Measurements from ENCODE around the gene CCNI2. TPM values are rescaled to one million over a fixed set of nuclear protein-coding genes. Genes with fewer than 3 reads are reported as not detected.
A peak's percentile ranks its signal among the peaks of the same experiment; 100 is the strongest.

The CCNI2 gene, protein sequence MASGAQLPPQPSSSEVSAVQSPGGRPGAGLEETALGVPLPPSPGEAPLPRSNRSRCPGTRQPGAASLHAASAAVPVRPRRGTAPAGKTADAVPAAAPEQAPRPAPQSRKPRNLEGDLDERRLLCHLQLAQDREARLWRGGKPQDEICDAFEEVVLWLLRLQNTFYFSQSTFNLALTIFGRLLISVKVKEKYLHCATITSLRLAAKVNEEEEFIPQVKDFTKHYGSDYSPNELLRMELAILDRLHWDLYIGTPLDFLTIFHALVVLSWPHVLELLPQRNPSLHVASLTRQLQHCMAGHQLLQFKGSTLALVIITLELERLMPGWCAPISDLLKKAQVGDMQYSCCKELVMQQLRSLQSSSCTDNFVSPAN
- total RNA-seq = 1.5 TPM

DNA sequence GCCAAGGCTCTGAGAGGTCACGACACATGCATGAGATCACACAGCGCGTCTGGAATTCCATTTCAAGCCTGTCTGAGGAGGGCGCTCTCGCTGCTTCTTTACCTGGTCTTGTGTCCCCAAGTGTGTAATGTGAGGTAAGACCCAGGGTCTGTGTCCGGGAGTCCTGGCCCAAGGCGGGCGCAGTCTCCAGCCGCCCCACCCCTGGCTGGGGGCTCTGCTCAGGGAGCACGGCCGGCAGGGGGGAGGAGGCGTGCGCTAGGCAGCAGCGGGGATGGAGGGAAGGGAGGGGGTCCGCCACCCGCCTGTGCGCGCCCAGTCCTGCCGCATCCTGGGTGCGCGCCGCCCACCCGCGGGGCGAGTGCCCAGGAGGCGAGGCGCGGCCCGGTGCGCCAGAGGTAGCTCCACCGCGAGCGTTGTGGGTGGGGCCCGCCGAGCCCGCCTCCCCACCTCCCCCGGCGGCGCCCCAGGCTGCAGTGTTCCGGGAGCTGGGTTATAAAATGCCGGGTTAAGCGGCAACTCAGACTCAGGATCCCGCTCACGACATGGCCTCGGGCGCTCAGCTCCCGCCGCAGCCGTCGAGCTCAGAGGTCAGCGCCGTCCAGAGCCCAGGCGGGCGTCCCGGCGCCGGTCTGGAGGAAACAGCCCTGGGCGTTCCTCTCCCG is at the start of gene CCNI2:
CCNI2 (plus strand) TSS at position 473 of the 662 bp plus-strand sequence; CDS start at position 543, 70 bp downstream.
- Histone ChIP-seq H3K9me3 (ENCODE audit: low read depth, low read length) (no peaks in the 10 kb centered on the region), H3K4me1 (ENCODE audit: insufficient read depth, low read length) (peaks cover 12% of the 10 kb centered on the region), H3K27me3 (ENCODE audit: insufficient read depth, low read length) (peaks cover 51% of the 10 kb centered on the region), H3K4me3 (ENCODE audit: low read length) (peak within 1 kb of the TSS; percentile 36)

DNA sequence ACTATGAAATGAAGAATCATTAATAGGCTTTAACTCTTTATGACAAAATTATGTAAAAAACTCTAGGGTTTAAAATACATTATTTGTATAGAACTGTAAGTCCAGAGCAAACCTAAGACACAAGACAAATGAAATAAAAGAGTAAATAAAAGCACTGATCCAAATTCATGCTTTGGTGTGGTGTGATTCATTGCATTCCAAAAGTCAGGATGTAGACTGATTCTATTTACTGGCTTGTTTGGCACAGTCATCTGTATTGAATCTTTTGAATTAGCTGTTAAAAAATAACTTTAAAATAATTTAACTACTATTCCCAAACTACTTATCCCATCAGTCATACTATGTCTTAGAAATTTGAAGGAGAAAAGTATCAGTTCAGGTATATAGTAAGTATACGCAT is 42.4 kb upstream of the CCNI2 start:
- H3K9me3 ChIP-seq (ENCODE audit: low read depth, low read length) = no peaks in the 10 kb centered on the region
- H3K27me3 ChIP-seq (ENCODE audit: insufficient read depth, low read length) = no peaks in the 10 kb centered on the region
- no peaks in the 10 kb centered on the region for H3K4me1 ChIP-seq (ENCODE audit: insufficient read depth, low read length)
- H3K4me3 ChIP-seq (ENCODE audit: low read length) = no peak overlapping the region

DNA sequence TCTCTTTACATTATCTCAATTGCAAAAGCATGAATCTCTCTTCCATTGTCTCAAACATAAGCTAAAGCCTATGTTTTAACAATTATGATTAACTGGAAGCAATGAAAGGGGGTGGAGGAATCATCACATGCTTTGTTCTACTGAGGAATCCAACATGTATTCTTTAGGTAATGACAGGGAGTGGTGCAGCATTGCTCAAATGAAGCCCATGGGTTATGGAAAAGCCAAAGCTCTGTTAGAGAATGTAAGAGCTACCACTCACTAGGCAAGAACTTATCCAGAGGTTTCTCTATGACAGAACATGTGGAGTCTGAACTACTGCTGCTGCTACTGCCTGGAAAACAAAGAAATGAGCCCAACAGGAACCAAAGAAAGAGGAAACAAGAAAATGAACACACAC is 38.6 kb upstream of the CCNI2 start:
- H3K4me1 ChIP-seq (ENCODE audit: insufficient read depth, low read length) = no peaks in the 10 kb centered on the region
- no peaks in the 10 kb centered on the region for H3K27me3 ChIP-seq (ENCODE audit: insufficient read depth, low read length)
- no peaks in the 10 kb centered on the region for H3K9me3 ChIP-seq (ENCODE audit: low read depth, low read length)
- no peak overlapping the region for H3K4me3 ChIP-seq (ENCODE audit: low read length)

DNA sequence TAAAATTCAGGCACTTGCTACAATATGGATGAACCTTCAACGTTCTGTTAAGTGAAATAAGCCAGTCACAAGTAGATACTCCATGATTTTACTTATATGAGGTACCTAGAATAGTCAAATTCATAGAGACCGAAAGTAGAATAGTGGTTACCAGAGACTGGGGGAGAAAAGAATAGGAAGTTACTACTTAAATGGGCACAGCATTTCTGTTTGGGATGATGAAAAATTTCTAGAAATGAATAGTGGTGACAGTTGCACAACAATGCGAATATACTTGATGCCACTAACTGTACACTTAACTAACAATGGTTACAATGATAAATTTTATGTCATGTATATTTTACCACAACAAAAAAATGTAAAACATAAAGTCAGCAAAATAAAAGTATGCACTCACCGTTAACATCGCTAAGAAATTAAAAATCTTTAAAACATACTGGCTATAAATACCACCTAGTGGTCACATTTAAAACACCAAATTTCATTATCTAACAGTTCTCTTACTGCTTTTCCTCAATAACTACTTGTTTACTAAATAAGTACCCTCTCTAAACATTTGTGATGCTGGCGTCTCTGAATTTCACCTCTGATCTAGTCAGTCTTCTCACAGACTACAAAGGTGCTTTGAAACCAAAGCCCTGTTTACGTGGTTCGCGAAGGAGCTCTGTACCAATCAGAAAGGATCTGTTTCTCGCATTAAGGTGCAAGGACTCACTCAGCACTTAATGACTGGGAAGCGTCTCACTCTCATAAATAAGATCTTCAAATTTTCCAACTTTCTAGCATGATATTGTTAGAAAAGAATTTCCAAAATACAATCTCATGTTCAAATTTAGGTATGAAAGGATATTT is 32.5 kb upstream of the CCNI2 start:
- H3K4me1 ChIP-seq (ENCODE audit: insufficient read depth, low read length) = no peaks in the 10 kb centered on the region
- H3K27me3 ChIP-seq (ENCODE audit: insufficient read depth, low read length) = no peaks in the 10 kb centered on the region
- H3K4me3 ChIP-seq (ENCODE audit: low read length) = no peak overlapping the region
- no peaks in the 10 kb centered on the region for H3K9me3 ChIP-seq (ENCODE audit: low read depth, low read length)

DNA sequence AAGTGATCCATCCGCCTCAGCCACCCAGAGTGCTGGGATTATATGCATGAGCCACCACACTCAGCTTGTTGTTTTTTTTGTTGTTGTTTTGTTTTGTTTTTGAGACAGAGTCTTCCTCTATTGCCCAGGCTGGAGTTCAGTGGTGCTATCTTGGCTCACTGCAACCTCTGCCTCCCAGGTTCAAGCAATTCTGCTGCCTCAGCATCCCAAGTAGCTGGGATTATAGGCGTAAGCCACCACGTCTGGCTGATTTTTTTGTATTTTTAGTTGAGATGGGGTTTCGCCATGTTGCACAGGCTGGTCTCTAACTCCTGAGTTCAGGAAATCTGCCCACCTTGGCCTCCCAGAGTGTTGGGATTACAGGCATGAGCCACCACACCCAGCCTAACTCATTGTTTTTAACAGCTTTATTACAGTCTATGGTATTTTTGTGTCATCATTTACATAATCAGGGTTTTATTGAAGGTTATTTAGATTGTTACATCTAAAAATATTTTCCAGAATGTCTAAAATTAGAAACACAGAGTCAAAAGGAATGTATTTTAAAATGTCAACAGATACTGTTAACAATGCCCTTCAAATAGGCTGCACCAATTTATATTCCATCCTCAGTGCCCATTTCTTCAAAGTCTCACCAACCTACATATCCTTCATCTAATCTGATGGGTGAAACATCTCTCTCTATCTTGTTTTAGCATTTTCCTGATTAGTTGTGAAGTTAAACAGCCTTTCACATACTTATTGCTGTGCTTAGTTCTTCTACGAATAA is 28.5 kb upstream of the CCNI2 start:
- Histone ChIP-seq H3K4me1 (ENCODE audit: insufficient read depth, low read length) (no peaks in the 10 kb centered on the region), H3K9me3 (ENCODE audit: low read depth, low read length) (no peaks in the 10 kb centered on the region), H3K4me3 (ENCODE audit: low read length) (no peak overlapping the region), H3K27me3 (ENCODE audit: insufficient read depth, low read length) (no peaks in the 10 kb centered on the region)

DNA sequence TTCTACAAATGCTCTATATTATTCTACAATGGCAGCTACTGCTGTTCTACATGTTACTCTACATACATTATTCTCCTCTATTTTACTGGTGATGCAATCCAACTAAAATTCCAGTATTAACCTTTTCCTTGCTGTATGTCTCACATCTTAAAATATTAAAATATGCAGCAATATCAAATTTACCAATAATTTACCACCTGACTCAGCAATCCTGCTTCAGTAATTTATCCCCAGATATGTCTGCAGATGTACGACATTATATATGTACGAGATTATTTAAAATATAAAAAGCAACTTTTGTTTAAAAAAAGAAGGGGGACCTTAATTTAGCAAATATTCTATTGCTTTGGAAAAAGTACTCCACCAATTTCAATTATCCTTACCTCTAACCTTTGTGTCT is 21.5 kb upstream of the CCNI2 start:
- no peaks in the 10 kb centered on the region for H3K27me3 ChIP-seq (ENCODE audit: insufficient read depth, low read length)
- H3K9me3 ChIP-seq (ENCODE audit: low read depth, low read length) = no peaks in the 10 kb centered on the region
- H3K4me1 ChIP-seq (ENCODE audit: insufficient read depth, low read length) = no peaks in the 10 kb centered on the region
- H3K4me3 ChIP-seq (ENCODE audit: low read length) = no peak overlapping the region

DNA sequence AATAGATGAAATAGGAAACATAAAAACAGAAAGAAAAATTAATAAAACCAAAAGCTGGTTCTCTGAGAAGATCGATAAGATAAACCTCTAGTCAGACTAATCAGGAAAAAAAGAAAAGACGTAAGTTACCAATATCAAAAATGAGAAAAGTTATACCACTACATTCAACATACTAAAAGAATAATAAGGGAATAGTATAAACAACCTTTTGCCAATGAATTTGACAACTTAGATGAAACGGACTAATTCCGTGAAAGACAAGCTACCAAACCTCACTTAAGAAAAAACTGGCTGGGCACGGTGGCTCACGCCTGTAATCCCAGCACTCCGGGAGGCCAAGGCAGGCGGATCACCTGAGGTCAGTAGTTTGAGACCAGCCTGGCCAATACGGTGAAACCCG is 17.3 kb upstream of the CCNI2 start:
- H3K4me1 ChIP-seq (ENCODE audit: insufficient read depth, low read length) = no peaks in the 10 kb centered on the region
- H3K9me3 ChIP-seq (ENCODE audit: low read depth, low read length) = no peaks in the 10 kb centered on the region
- no peak overlapping the region for H3K4me3 ChIP-seq (ENCODE audit: low read length)
- no peaks in the 10 kb centered on the region for H3K27me3 ChIP-seq (ENCODE audit: insufficient read depth, low read length)

DNA sequence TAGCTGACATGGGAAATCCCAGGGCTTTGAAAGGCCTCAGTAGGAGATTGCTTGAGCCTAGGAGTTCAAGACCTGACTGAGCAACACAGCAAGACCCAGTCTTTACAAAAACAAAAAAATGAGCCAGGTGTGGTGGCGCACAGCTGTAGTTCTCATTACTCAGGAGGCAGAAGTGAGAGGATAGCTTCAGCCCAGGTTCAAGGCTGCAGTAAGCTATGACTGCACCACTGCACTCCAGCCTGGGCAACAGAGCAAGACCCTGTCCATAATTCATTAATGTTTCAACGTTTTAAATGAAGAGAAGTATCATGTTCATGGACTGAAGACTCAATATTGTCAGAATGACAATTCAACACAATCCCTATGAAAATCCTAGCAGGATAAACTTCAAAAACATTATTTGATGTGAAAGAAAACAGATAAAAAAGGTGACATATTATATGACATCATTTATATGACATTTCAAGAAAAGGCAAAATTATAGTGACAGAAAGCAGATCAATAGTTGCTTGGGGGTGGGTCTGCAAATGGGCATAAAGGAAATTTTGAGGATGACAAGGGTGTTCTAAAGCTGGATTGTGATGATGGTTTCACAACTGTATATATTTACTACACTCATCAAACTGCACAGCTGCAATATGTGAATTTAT is 13.6 kb upstream of the CCNI2 start:
- H3K4me3 ChIP-seq (ENCODE audit: low read length) = no peak overlapping the region
- H3K27me3 ChIP-seq (ENCODE audit: insufficient read depth, low read length) = no peaks in the 10 kb centered on the region

DNA sequence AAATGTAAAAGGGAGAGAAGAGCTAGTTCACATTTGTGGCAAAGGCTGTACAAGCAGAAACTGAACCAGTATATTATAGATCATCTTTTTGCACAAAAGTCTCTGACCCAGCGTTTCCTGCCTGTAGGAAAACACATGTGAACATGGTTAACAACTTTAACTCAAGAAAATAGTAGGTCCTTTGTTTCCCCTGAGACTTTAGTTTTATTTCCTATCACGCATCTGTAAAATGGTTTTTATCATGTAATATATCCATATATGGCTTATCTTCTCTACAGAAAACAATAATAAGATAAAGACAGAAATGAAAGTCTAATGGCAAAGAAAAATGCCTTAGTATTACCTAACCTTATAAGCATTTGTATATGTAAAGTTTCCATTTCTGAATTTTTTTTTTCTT is 12.5 kb upstream of the CCNI2 start:
- no peak overlapping the region for H3K4me3 ChIP-seq (ENCODE audit: low read length)
- H3K4me1 ChIP-seq (ENCODE audit: insufficient read depth, low read length) = peaks cover 12% of the 10 kb centered on the region
- H3K27me3 ChIP-seq (ENCODE audit: insufficient read depth, low read length) = peaks cover 6% of the 10 kb centered on the region
- no peaks in the 10 kb centered on the region for H3K9me3 ChIP-seq (ENCODE audit: low read depth, low read length)

More for the DNA sequence above, 13.6 kb upstream of the CCNI2 start:
- Histone ChIP-seq H3K4me1 (ENCODE audit: insufficient read depth, low read length) (peaks cover 12% of the 10 kb centered on the region), H3K9me3 (ENCODE audit: low read depth, low read length) (no peaks in the 10 kb centered on the region)

DNA sequence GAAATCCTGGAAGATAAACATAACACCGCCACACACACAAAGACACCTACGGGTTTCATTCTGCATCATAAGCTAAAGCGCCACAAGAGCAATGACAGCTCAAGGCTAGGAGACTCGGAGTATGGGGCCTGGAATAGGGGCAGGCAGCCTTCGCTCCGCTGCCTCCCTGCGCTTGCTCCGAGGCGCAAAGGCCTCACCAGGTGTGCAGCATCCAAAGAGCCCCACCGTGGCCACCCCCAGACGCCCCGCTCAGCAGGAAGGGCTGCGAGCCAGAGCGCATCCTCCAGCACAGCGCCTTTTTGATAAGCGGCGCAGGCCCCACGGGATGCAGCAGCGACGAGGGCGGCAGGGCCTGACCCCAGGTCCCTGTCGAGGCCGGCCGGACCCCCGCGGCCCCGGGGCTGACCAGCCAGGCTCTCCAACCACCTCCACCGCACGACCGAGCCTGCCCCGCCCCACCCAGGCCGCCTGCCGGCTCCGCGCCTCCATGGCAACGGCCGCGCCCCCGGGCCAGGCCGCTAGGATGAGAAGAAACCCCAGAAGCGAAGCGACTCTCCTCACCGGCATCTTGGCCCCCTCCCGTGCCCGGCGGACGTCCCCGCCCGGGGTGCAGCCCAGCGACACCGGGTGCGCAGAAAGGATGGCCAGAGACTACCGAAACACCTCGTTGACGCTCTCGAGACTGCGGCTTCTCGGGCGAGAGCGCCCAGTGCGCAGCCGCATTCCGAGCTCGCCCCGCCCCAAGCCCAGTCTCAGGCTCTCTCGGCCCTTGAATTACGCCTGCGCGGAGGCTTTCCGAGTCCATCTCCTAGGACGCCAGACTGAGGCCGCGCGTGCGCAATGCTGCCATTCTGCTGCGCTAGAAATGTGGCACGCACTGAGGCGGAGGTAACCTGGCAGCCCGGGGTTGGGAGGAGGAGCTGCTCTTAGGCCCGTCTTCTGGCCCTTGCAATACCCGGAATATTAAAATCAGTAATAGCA is 10.1 kb upstream of the CCNI2 start, which contains the start of gene KIF3A:
KIF3A (minus strand) TSS at position 694 of the 981 bp plus-strand sequence; CDS start at position 567, 127 bp downstream.
- Histone ChIP-seq H3K27me3 (ENCODE audit: insufficient read depth, low read length) (peaks cover 11% of the 10 kb centered on the region), H3K9me3 (ENCODE audit: low read depth, low read length) (no peaks in the 10 kb centered on the region), H3K4me1 (ENCODE audit: insufficient read depth, low read length) (peaks cover 12% of the 10 kb centered on the region), H3K4me3 (ENCODE audit: low read length) (peak within 1 kb of the TSS; percentile 75)

DNA sequence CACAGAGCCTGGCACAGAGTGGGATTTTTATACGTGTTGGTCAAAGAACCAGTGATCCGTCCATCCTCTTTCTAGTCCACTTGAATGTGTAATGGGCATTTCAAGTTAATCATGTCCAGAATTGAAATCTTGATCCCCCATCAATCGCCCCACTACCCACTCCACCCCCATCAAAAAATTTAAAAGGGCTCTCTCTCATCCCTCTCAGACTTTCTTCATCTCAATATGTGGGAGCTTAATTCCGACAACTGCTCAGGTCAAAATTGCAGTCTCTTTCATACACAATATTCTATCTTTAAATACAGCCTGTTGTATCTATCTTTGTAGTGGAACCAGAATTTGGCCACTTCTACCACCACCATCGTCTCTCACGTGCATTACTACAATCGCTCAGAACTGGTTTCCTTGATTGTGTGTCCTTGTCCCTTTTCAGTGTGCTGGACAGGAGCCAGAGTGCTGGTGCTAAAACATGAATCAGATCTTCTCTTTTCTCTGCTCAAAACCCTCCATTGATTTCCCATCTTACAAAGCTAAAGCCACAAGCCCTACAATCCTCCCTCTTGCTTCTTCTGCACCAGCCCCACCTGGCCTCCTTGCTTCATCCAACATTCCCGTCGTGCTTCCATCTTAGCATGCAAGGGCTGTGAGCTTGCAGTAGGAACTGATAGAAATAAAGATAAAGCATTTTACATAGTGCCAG is 9.1 kb upstream of the CCNI2 start:
- Histone ChIP-seq H3K27me3 (ENCODE audit: insufficient read depth, low read length) (peaks cover 15% of the 10 kb centered on the region), H3K4me3 (ENCODE audit: low read length) (no peak overlapping the region)

DNA sequence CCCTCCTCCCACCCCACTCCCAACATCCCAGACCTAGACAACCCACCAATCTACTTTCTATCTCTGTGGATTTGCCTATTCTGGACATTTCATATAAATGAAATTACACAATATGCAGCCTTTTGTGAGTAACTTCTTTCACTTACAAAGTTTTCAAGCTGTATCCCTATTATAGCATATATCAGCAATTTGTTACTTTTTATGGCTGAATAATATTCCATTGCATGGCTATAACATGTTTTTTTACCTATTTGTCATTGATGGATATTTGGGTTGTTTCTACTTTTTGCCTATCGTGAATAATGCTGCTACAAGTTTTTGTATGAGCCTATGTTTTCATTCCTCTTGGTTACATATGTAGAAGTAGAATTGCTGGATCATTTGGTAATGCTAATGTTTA is 8.0 kb upstream of the CCNI2 start:
- Histone ChIP-seq H3K27me3 (ENCODE audit: insufficient read depth, low read length) (peaks cover 16% of the 10 kb centered on the region), H3K4me1 (ENCODE audit: insufficient read depth, low read length) (peaks cover 12% of the 10 kb centered on the region), H3K4me3 (ENCODE audit: low read length) (no peak overlapping the region), H3K9me3 (ENCODE audit: low read depth, low read length) (no peaks in the 10 kb centered on the region)

More for the DNA sequence above, 9.1 kb upstream of the CCNI2 start:
- Histone ChIP-seq H3K4me1 (ENCODE audit: insufficient read depth, low read length) (peaks cover 12% of the 10 kb centered on the region), H3K9me3 (ENCODE audit: low read depth, low read length) (no peaks in the 10 kb centered on the region)

DNA sequence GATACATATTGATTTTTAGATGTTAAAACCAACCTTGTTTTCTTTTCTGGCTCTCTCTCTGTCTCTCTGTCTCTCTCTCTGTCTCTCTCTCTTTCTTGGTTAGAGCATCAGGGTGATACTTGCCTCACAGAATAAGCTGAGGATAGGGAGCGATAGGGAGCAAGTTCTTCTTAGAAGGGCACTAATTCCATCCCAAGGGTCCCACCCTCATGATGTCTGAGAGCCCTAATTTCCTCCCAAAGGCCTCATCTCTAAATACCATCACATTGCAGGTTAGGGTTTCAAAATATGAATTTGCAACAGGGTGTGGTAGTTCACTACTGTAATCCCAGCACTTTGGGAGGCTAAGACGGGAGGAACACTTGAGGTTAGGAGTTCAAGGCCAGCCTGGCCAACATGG is 5.1 kb upstream of the CCNI2 start:
- Histone ChIP-seq H3K4me3 (ENCODE audit: low read length) (no peak overlapping the region), H3K4me1 (ENCODE audit: insufficient read depth, low read length) (peaks cover 13% of the 10 kb centered on the region), H3K27me3 (ENCODE audit: insufficient read depth, low read length) (peaks cover 45% of the 10 kb centered on the region), H3K9me3 (ENCODE audit: low read depth, low read length) (no peaks in the 10 kb centered on the region)
